RWPE2 (cell line): ENCODE data around the gene RRAGD.

Experiments used
- ATAC-seq: fragments of 200-7000 bp; cut with Tn5 transposase; 3 replicates; pipeline ENCODE4 v1.9.1; 2021; ENCODE audit warnings: low read depth
- DNase-seq: peaks from one replicate; pipeline ENCODE4 v3.0.0-alpha.2; 2020; ENCODE audit warnings: low spot score
- H3K27ac ChIP-seq: fragments of 450-650 bp; 2 replicates; pipeline ENCODE4 v1.5.1; 2017; ENCODE audit warnings: mild to moderate bottlenecking; ENCODE audit not compliant: poor library complexity, severe bottlenecking
- H3K27me3 ChIP-seq: fragments of 250-450 bp; sonication (Bioruptor Pico); 2 replicates; pipeline ENCODE4 v1.5.1; 2021; ENCODE audit warnings: mild to moderate bottlenecking, moderate library complexity; ENCODE audit not compliant: insufficient read depth, poor library complexity, severe bottlenecking
- H3K36me3 ChIP-seq: fragments of 250-450 bp; sonication (Bioruptor Pico); 2 replicates; pipeline ENCODE4 v1.5.1; 2020; ENCODE audit warnings: low read depth, mild to moderate bottlenecking, moderate library complexity
- H3K4me1 ChIP-seq: fragments of 250-450 bp; sonication (Bioruptor Pico); 2 replicates; pipeline ENCODE4 v1.5.1; 2021; ENCODE audit warnings: mild to moderate bottlenecking, moderate library complexity; ENCODE audit not compliant: insufficient read depth, poor library complexity, severe bottlenecking
- H3K4me3 ChIP-seq: fragments of 250-450 bp; sonication (Bioruptor Pico); 2 replicates; pipeline ENCODE4 v1.5.1; 2021; ENCODE audit warnings: mild to moderate bottlenecking, moderate library complexity; ENCODE audit not compliant: severe bottlenecking
- H3K9me3 ChIP-seq: fragments of 250-450 bp; sonication (Bioruptor Pico); 2 replicates; pipeline ENCODE4 v1.5.1; 2021; ENCODE audit warnings: mild to moderate bottlenecking, moderate library complexity; ENCODE audit not compliant: severe bottlenecking
- TF ChIP-seq, protein P1 (sequence below): fragments of 450-650 bp; IDR thresholded peaks from one replicate; pipeline ENCODE4 v1.5.1; 2017; ENCODE audit warnings: mild to moderate bottlenecking, moderate library complexity; ENCODE audit not compliant: poor library complexity, severe bottlenecking

RRAGD gene

DNA sequence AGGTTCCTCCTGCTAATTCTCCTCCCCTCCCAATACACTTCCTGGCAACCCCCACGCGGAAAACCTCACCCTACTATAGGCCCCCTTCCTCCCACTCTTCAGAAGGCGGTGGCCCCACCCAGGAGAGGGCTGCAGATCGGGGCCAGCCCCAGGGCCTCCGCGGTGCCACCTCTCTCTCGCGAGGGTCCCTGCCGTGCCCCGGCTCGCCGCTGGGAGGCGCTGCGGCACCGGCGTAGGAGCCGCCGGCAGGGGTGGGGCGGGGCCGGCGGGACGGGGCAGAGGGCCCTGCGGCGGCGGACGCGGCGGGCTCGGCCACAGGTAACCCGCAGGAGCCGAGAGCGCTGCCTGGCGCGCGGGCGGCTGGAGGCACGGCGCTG lies 20.8 kb upstream of the RRAGD start, which contains the start of gene ANKRD6:
Gene ANKRD6, plus strand, starts transcription at position 278 of the 377 bp plus-strand sequence. CDS start 133,825 bp downstream, outside the sequence.
- H3K27ac ChIP-seq, result no peak within 1 kb of the TSS
- no peaks in the 10 kb centered on the region for H3K9me3 ChIP-seq
- H3K36me3 ChIP-seq, result no peaks in the 10 kb centered on the region
- peak; percentile 82 for ATAC-seq
- DNase-seq, result no peak
- H3K4me3 ChIP-seq, result peak within 1 kb of the TSS; percentile 98
- no peaks in the 10 kb centered on the region for H3K27me3 ChIP-seq
- TF ChIP-seq, protein P1, sequence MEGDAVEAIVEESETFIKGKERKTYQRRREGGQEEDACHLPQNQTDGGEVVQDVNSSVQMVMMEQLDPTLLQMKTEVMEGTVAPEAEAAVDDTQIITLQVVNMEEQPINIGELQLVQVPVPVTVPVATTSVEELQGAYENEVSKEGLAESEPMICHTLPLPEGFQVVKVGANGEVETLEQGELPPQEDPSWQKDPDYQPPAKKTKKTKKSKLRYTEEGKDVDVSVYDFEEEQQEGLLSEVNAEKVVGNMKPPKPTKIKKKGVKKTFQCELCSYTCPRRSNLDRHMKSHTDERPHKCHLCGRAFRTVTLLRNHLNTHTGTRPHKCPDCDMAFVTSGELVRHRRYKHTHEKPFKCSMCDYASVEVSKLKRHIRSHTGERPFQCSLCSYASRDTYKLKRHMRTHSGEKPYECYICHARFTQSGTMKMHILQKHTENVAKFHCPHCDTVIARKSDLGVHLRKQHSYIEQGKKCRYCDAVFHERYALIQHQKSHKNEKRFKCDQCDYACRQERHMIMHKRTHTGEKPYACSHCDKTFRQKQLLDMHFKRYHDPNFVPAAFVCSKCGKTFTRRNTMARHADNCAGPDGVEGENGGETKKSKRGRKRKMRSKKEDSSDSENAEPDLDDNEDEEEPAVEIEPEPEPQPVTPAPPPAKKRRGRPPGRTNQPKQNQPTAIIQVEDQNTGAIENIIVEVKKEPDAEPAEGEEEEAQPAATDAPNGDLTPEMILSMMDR, result peak; percentile 97
- H3K4me1 ChIP-seq, result peaks cover 21% of the 10 kb centered on the region

DNA sequence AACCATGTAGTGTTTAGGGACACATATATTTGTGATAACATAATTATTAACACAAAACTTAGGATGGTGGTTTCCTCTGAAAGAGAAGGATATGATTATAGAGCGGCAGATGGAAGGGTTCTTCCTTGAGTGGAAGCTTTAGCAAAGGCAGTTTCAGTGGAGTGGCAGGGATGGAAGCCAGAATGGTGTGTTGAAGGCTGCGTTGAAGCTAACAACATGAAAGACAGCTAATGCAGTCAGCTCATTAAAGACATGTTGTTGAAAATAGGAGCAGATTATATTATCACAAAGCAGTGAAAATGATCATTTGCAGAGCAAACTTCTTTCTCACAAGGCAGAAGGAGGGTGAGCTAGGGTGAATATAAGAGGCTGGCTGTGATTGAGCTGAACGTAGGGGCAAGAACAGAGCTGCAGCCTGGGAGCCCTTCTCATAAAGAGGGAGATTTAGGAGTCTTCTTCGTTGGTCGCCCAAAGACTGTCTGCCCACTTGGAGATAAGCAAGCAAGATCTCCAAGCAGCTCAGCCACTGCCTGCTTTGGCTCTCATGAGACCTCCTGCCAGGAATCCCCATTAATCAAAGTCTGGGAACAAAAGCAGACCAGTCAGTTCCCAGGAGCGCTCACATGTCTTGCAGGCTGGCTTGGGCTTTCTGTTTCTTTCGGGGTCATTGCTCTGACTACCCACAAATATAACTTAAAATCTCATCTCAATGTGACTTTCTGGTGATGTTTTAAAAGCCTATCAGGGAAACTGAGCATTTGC lies 18.3 kb upstream of the RRAGD start:
- Histone ChIP-seq H3K9me3 (no peaks in the 10 kb centered on the region), H3K27ac (no peak overlapping the region), H3K4me1 (peaks cover 9% of the 10 kb centered on the region), H3K27me3 (no peaks in the 10 kb centered on the region), H3K36me3 (no peaks in the 10 kb centered on the region), H3K4me3 (no peak overlapping the region)
- ATAC-seq, result no peak
- no peak for DNase-seq
- TF ChIP-seq, protein P1, result no peak

DNA sequence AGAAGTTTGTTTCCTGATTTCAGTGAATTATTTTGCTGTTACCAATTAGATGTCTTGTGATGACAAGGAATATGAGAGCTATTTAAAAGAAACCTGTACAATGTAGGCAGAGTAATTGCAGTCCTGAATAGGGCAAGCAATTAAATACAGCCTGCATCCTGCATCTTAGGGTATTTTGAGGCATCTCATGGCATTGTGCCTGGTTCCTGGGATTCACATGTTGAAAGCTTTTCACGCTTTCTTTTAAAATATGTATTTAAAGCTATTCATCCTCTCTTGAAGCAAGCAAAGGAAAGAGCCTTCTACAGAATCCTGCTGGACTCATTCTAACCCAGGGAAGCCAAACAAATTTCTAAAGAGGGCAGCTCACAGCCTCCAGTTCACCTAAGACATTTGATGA lies 4.7 kb upstream of the RRAGD start:
- ATAC-seq (no peak), DNase-seq (no peak)
- Histone ChIP-seq H3K4me1 (no peaks in the 10 kb centered on the region), H3K27me3 (peaks cover 28% of the 10 kb centered on the region), H3K27ac (no peak overlapping the region), H3K4me3 (no peak overlapping the region), H3K9me3 (no peaks in the 10 kb centered on the region), H3K36me3 (no peaks in the 10 kb centered on the region)
- TF ChIP-seq, protein P1, result no peak

DNA sequence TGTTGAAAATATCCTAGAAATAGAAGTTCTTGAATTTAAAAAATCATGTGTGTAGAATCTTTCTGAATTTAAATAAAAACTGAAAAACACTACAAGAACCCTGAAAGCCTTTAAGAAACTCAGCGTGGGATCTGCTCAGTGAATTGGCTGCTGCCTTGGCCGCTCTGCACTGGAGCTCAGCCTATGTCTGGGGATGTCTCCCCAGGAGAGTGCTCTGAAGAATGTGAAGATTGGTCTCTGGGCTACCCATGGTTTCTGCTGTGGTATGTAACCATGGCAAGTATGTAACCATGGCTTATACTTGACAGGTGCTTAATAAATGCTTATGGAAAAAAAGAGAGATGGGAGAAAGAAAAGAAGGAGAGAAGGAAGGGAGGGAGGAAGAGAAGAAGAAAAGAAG lies 3.1 kb upstream of the RRAGD start:
- TF ChIP-seq, protein P1, result no peak
- DNase-seq, result no peak
- H3K36me3 ChIP-seq, result no peaks in the 10 kb centered on the region
- H3K4me1 ChIP-seq, result peaks cover 4% of the 10 kb centered on the region
- no peak overlapping the region for H3K27ac ChIP-seq
- H3K9me3 ChIP-seq, result no peaks in the 10 kb centered on the region
- no peak overlapping the region for H3K4me3 ChIP-seq
- H3K27me3 ChIP-seq, result peaks cover 44% of the 10 kb centered on the region
- no peak for ATAC-seq

DNA sequence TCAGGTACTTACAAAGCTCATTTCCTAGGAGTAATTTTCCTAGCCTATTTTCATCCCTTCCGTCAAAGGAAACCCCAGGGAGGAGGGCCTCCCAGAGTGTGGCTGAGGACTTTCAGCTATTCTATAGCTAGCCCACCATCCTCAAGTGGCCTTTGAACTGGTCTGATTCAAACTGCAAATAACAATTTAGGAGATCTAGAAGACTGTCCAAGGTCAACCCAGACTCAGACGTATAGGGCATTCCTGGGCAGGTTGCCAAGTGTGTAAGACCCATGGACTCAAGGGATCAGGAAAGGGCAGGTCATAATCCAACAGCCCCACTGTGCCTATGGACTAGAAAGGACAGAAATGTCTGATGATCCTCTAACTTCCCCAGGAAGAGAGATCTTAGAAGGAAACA lies 2.1 kb upstream of the RRAGD start:
- Histone ChIP-seq H3K36me3 (no peaks in the 10 kb centered on the region), H3K4me1 (peaks cover 4% of the 10 kb centered on the region), H3K4me3 (no peak overlapping the region), H3K27ac (no peak overlapping the region), H3K27me3 (peaks cover 54% of the 10 kb centered on the region), H3K9me3 (no peaks in the 10 kb centered on the region)
- DNase-seq (no peak), ATAC-seq (no peak)
- TF ChIP-seq, protein P1, result no peak
